Mucosa of descending colon (tissue), 3 donors: ENCODE results near the gene GHITM. TPM values are rescaled to one million over a fixed set of nuclear protein-coding genes. Genes with fewer than 3 reads are reported as not detected.
"Not testable (repeated sequence)": the region's sequence is repeated elsewhere in the genome, so short reads cannot be mapped to it uniquely, and the experiment has no call there.

ENCODE experiments used
- ATAC-seq: fragments of 200-7000 bp; cut with Tn5 transposase; one replicate; pipeline ENCODE4 v1.9.1; 2020; ENCODE audit warnings: mild to moderate bottlenecking, moderate library complexity
- DNase-seq, 3 donors: peaks; one replicate each; pipeline ENCODE4 v3.0.0-alpha.2; 2020
- H3K36me3 ChIP-seq: fragments of 200-600 bp; one replicate; pipeline ENCODE4 v1.8.0; 2021; ENCODE audit warnings: low read depth, mild to moderate bottlenecking
- H3K4me1 ChIP-seq: fragments of 200-600 bp; one replicate; pipeline ENCODE4 v1.8.0; 2021; ENCODE audit warnings: low read depth, mild to moderate bottlenecking
- H3K4me3 ChIP-seq: fragments of 200-600 bp; one replicate; pipeline ENCODE4 v1.8.0; 2021; ENCODE audit warnings: mild to moderate bottlenecking
- H3K9me3 ChIP-seq: fragments of 200-600 bp; one replicate; pipeline ENCODE4 v1.8.0; 2021; ENCODE audit warnings: mild to moderate bottlenecking
- CTCF ChIP-seq: fragments of 200-600 bp; IDR thresholded peaks from one replicate; pipeline ENCODE4 v1.8.0; 2022; ENCODE audit warnings: antibody characterized with exemption, mild to moderate bottlenecking
- intact Hi-C, 2 donors: fragments of 100-400 bp; cut with DNase I in 1 of 2; cut with micrococcal nuclease in 1 of 2; formaldehyde crosslinking; loops; one replicate each; pipeline versions ENCODE4 v1.11.0 to v1.11.1; 2022; cut with DNase I, micrococcal nuclease
- total RNA-seq, 3 donors: library from RNA; stranded (reverse); fragmentation: NEBNext Ultra II Directional in 2 of 3; extraction: Animal tissue kit (Norgen Biotek cat#: 25700) in 2 of 3; gene quantifications; one replicate each; pipeline versions ENCODE4 v1.2.1 to v1.2.4, GENCODE V29; 2021 to 2023
- donor health status: DM: no; HTN: no; CAD: no; lungs with moderate emphysema.
- donor health status: DM: no; HTN: no; CAD: no.
- donor health status: DM: no; HTN: yes; CAD: no.

Gene GHITM
- total RNA-seq, 3 donors from 2014 or later, result 216 to 279 (median 271) TPM

- TF ChIP-seq CTCF, result no peak
- Histone ChIP-seq H3K4me1 (no peaks in the 10 kb centered on the region), H3K9me3 (peaks cover 20% of the 10 kb centered on the region), H3K4me3 (no peak overlapping the region), H3K36me3 (no peaks in the 10 kb centered on the region)
- intact Hi-C loops, result no loop called here
- DNase-seq (no peak), ATAC-seq (no peak)
These were observed 15.9 kb upstream of the GHITM start for GRCh38 chr10:84123362-84123761.

GRCh38 chr10:84125910-84126784, 13.2 kb upstream of the GHITM start:
- H3K36me3 ChIP-seq, DNase-seq, H3K4me3 ChIP-seq, H3K4me1 ChIP-seq, intact Hi-C loops: not testable (repeated sequence)
- peak; percentile 54 for ATAC-seq
- peaks cover 20% of the 10 kb centered on the region for H3K9me3 ChIP-seq

- ATAC-seq, result peak; percentile 78
- Histone ChIP-seq H3K4me3 (no peak overlapping the region), H3K36me3 (no peaks in the 10 kb centered on the region), H3K9me3 (peaks cover 20% of the 10 kb centered on the region), H3K4me1 (no peaks in the 10 kb centered on the region)
- intact Hi-C loops, result no loop called here
- no peak for DNase-seq
- TF ChIP-seq CTCF, result no peak
These were observed 12.5 kb upstream of the GHITM start for GRCh38 chr10:84126785-84127167.

GRCh38 chr10:84135836-84136235, 3.5 kb upstream of the GHITM start:
- Histone ChIP-seq H3K36me3 (no peaks in the 10 kb centered on the region), H3K4me1 (peaks cover 22% of the 10 kb centered on the region), H3K4me3 (no peak overlapping the region), H3K9me3 (no peaks in the 10 kb centered on the region)
- intact Hi-C loops, result no loop called here
- TF ChIP-seq CTCF, result no peak
- peak in 1 of 3 donors; percentile 18 for DNase-seq
- ATAC-seq, result peak; percentile 29

GRCh38 chr10:84137811-84138210, 1.5 kb upstream of the GHITM start:
- TF ChIP-seq CTCF, result no peak
- intact Hi-C loops, result no loop called here
- Histone ChIP-seq H3K4me3 (no peak overlapping the region), H3K36me3 (peaks cover 2% of the 10 kb centered on the region), H3K9me3 (no peaks in the 10 kb centered on the region), H3K4me1 (peaks cover 29% of the 10 kb centered on the region)
- DNase-seq (no peak), ATAC-seq (no peak)

- H3K36me3 ChIP-seq, result peaks cover 10% of the 10 kb centered on the region
- ATAC-seq (peak; percentile 30), DNase-seq (peak; percentile 66 to 75 (median 68))
- H3K4me1 ChIP-seq, result peaks cover 29% of the 10 kb centered on the region
- H3K9me3 ChIP-seq, result no peaks in the 10 kb centered on the region
- H3K4me3 ChIP-seq, result peak overlapping the region; percentile 96
- intact Hi-C loops, result no loop called here
- TF ChIP-seq CTCF, result no peak
These were observed 707 bp upstream of the GHITM start for GRCh38 chr10:84138478-84139125.
